K562 (cell line): ENCODE results near the gene LRRC74B. TPM values are rescaled to one million over a fixed set of nuclear protein-coding genes. Genes with fewer than 3 reads are reported as not detected.

ENCODE experiments used
- ATAC-seq: fragments of 200-7000 bp; cut with Tn5 transposase; 3 replicates; pipeline ENCODE4 v1.9.1; 2020; ENCODE audit warnings: moderate library complexity
- BruUV-seq: library from RNA; stranded (reverse); fragments of 400-500 nt; replicated peaks from 2 replicates; lab custom pipeline; 2021; lab: Mats Ljungman, UMichigan
- CTCF ChIA-PET: fragments of 300-600 bp; formaldehyde crosslinking; extraction: SDS; loops from one replicate; lab custom pipeline; 2021; ENCODE audit warnings: low intra/inter-chr PET ratio; lab: Yijun Ruan, JAX
- POLR2A ChIA-PET: fragments of 300-600, 350-650 bp; sonication (Branson Sonifier 250); formaldehyde crosslinking; extraction: SDS; loops from one replicate; lab custom pipeline; 2021; ENCODE audit warnings: antibody characterized with exemption, inconsistent platforms; lab: Yijun Ruan, JAX
- DNase-seq, 4 experiments: peaks; one replicate each; pipeline versions ENCODE4 v3.0.0 to v3.0.0-alpha.2; 2011 to 2018; ENCODE audit warnings: low spot score in 3 of 4, mixed read lengths in 3 of 4; ENCODE audit errors: extremely low read depth in 1 of 4
- FAIRE-seq: peaks from 2 replicates; lab custom pipeline; 2011; peaks lifted over from hg19 to GRCh38; lab: Jason Lieb, UNC
- H2AFZ ChIP-seq: 2 replicates; pipeline ENCODE4 v1.6.0; 2011; ENCODE audit warnings: low read depth, low read length, control low read depth, inconsistent platforms
- H3K27ac ChIP-seq: fragments of 200-600 bp; 3 replicates; pipeline ENCODE4 v1.8.0; 2011; ENCODE audit warnings: low read depth, mild to moderate bottlenecking, control low read depth, inconsistent platforms, low read length, moderate library complexity, mixed read lengths; ENCODE audit errors: extremely low read depth
- H3K27me3 ChIP-seq, 2 experiments: fragments of 300-600 bp in 1 of 2; 2 replicates in 1 of 2; 3 replicates in 1 of 2; pipeline versions ENCODE4 v1.6.0 to v1.8.0; 2011; ENCODE audit warnings: inconsistent platforms in 2 of 2, low read length in 2 of 2, mild to moderate bottlenecking in 1 of 2, mixed read lengths in 1 of 2, moderate library complexity in 1 of 2; ENCODE audit not compliant: control insufficient read depth in 2 of 2, insufficient read depth in 2 of 2
- H3K36me3 ChIP-seq: fragments of 300-600 bp; 3 replicates; pipeline ENCODE4 v1.8.0; 2011; ENCODE audit warnings: mild to moderate bottlenecking, low read length, inconsistent platforms; ENCODE audit not compliant: control insufficient read depth, insufficient read depth
- H3K4me1 ChIP-seq, 2 experiments: fragments of 200-600 bp in 1 of 2; replicated peaks in 1 of 2; 2 replicates in 1 of 2; 3 replicates in 1 of 2; pipeline versions ENCODE4 v1.5.1 to v1.8.0; 2011; ENCODE audit warnings: inconsistent platforms in 2 of 2, low read length in 2 of 2, mild to moderate bottlenecking in 1 of 2, mixed read lengths in 1 of 2, moderate library complexity in 1 of 2; ENCODE audit not compliant: control insufficient read depth in 2 of 2, insufficient read depth in 2 of 2
- H3K4me2 ChIP-seq: 2 replicates; pipeline ENCODE4 v1.6.1; 2011; ENCODE audit warnings: low read length, control low read depth, inconsistent platforms, mixed read lengths; ENCODE audit not compliant: insufficient read depth
- H3K4me3 ChIP-seq: fragments of 200-600 bp; sonication (generic), shearing (Covaris generic); 2 replicates; pipeline ENCODE4 v1.5.1; 2016; ENCODE audit warnings: control low read depth, inconsistent platforms
- H3K79me2 ChIP-seq: fragments of 200-600 bp; 3 replicates; pipeline ENCODE4 v1.8.0; 2011; ENCODE audit warnings: low read length, inconsistent platforms; ENCODE audit not compliant: control insufficient read depth, insufficient read depth
- H3K9ac ChIP-seq, 2 experiments: 2 replicates each; pipeline versions ENCODE4 v1.6.0 to v1.6.1; 2011; ENCODE audit warnings: low read depth in 2 of 2, low read length in 2 of 2, control low read depth in 1 of 2, inconsistent platforms in 1 of 2, mild to moderate bottlenecking in 1 of 2, mixed read lengths in 1 of 2; ENCODE audit not compliant: insufficient read depth in 1 of 2
- H3K9me1 ChIP-seq: one replicate; pipeline ENCODE4 v1.6.0; 2011; ENCODE audit warnings: inconsistent platforms, mild to moderate bottlenecking, low read length, moderate library complexity; ENCODE audit not compliant: control insufficient read depth, insufficient read depth
- H3K9me3 ChIP-seq: replicated peaks from 2 replicates; pipeline ENCODE4 v1.5.1; 2011; ENCODE audit warnings: low read depth, low read length, inconsistent platforms; ENCODE audit not compliant: control insufficient read depth, insufficient read depth
- H4K20me1 ChIP-seq: replicated peaks from 2 replicates; pipeline ENCODE4 v1.6.1; 2011; ENCODE audit warnings: low read length, inconsistent platforms, mixed read lengths; ENCODE audit not compliant: control insufficient read depth, insufficient read depth
- ATF1 ChIP-seq, 2 experiments: fragments of 450-650 bp in 1 of 2; IDR thresholded peaks; 2 replicates each; pipeline ENCODE4 v1.6.1; 2016; ENCODE audit warnings: missing compliant biosample characterization in 1 of 2, missing genetic modification characterization in 1 of 2
- CBFB ChIP-seq: sonication (generic); formaldehyde crosslinking; IDR thresholded peaks from 2 replicates; pipeline ENCODE4 v1.4.0; 2020; ENCODE audit warnings: mild to moderate bottlenecking, missing genetic modification reagents
- CHD1 ChIP-seq: fragments of 200-600 bp; sonication (generic); IDR thresholded peaks from one replicate; pipeline ENCODE4 v1.6.1; 2012; ENCODE audit warnings: mild to moderate bottlenecking, moderate library complexity, low read length, inconsistent platforms
- ESRRA ChIP-seq: fragments of 450-650 bp; IDR thresholded peaks from 2 replicates; pipeline ENCODE4 v1.6.1; 2014; ENCODE audit warnings: low read depth, mild to moderate bottlenecking, moderate library complexity, borderline replicate concordance
- ETS1 ChIP-seq: conservative IDR thresholded peaks from 2 replicates; pipeline ENCODE4 v1.6.1; 2011; ENCODE audit warnings: low read depth, mild to moderate bottlenecking, low read length; ENCODE audit not compliant: control insufficient read depth
- HOMEZ ChIP-seq: fragments of 250-450 bp; sonication (Bioruptor Pico); IDR thresholded peaks from 2 replicates; pipeline ENCODE4 v1.4.0; 2020; ENCODE audit warnings: mild to moderate bottlenecking, moderate library complexity
- HSF4 ChIP-seq: fragments of 250-450 bp; sonication (Bioruptor Pico); IDR thresholded peaks from 2 replicates; pipeline ENCODE4 v2.1.2; 2022; ENCODE audit warnings: mild to moderate bottlenecking, moderate library complexity, borderline replicate concordance
- PYGO2 ChIP-seq: fragments of 450-650 bp; IDR thresholded peaks from 2 replicates; pipeline ENCODE4 v1.6.1; 2016; ENCODE audit warnings: mild to moderate bottlenecking, missing genetic modification characterization, moderate library complexity, missing compliant biosample characterization
- SETDB1 ChIP-seq: IDR thresholded peaks from one replicate; pipeline ENCODE4 v1.6.1; 2012; ENCODE audit warnings: low read length, control low read depth, inconsistent platforms
- SMAD1 ChIP-seq: fragments of 150-350 bp; IDR thresholded peaks from 2 replicates; pipeline ENCODE4 v1.6.1; 2014; ENCODE audit warnings: low read length, low read depth; ENCODE audit not compliant: partially characterized antibody
- TAF7 ChIP-seq: fragments of 450-650 bp; IDR thresholded peaks from 2 replicates; pipeline ENCODE4 v1.6.1; 2016; ENCODE audit warnings: missing genetic modification characterization, missing compliant biosample characterization
- ZC3H8 ChIP-seq: fragments of 450-650 bp; IDR thresholded peaks from 2 replicates; pipeline ENCODE4 v1.6.1; 2017
- ZNF121 ChIP-seq: sonication (generic); formaldehyde crosslinking; conservative IDR thresholded peaks from 2 replicates; pipeline ENCODE4 v1.8.0; 2022; ENCODE audit warnings: missing genetic modification reagents
- WGBS: fragments of 100-300 bp; shearing (Covaris generic); methylation state at CpG from one replicate; pipeline ENCODE4 v1.1.6; 2016; ENCODE audit warnings: low coverage, mixed read lengths; ENCODE audit not compliant: insufficient coverage; ENCODE audit errors: missing lambda C conversion rate; 5-methylcytosine and 5-hydroxymethylcytosine counted together
- in situ Hi-C: fragments of 300-500 bp; cut with MboI; formaldehyde crosslinking; loops from 4 replicates; pipeline ENCODE4 v1.15.0; 2018; ENCODE audit warnings: inconsistent platforms, mixed read lengths
- intact Hi-C: fragments of 100-400 bp; cut with micrococcal nuclease; formaldehyde crosslinking; loops from 2 replicates; pipeline ENCODE4 v1.14.2; 2022
- polyA plus RNA-seq, 8 experiments: library from polyadenylated mRNA; depleted of rRNA in 4 of 8; stranded (reverse) in 5 of 8; unstranded in 3 of 8; fragments of >200 nt; fragmentation: Nextera tagmentation in 2 of 8; fragmentation: Illumina TruSeq in 1 of 8; extraction: Ambion mirVana in 2 of 8; extraction: Trizol in 1 of 8; gene quantifications; 2 replicates each; pipeline versions ENCODE4 v1.2.1 to v1.2.3, GENCODE V29; 2011 to 2014; ENCODE audit warnings: inconsistent platforms in 1 of 8, missing spikeins in 1 of 8
- total RNA-seq, 7 experiments: library from RNA; depleted of rRNA in 6 of 7; stranded (reverse); fragments of >200 nt in 6 of 7; fragmentation: Illumina TruSeq in 2 of 7; extraction: Trizol in 2 of 7; gene quantifications; 2 replicates each; pipeline versions ENCODE4 v1.2.1 to v1.2.3, GENCODE V29; 2011 to 2021; ENCODE audit warnings: low replicate concordance in 1 of 7
- TF ChIP-seq, protein P1 (sequence below): sonication (generic); formaldehyde crosslinking; IDR thresholded peaks from 2 replicates; pipeline ENCODE4 v1.8.0; 2023; ENCODE audit warnings: mild to moderate bottlenecking, missing genetic modification reagents

LRRC74B gene
- total and polyA plus RNA-seq, 9 of the 15 experiments (the other 6 are each of a cell fraction or from before 2014, with no cell fraction given), result not detected

- no peak for FAIRE-seq
Measured at GRCh38 chr22:21047035-21047661, 1.4 kb downstream of the LRRC74B start.

More at GRCh38 chr22:21047035-21047661, 1.4 kb downstream of the LRRC74B start:
- H3K27me3 ChIP-seq, result peaks cover 27 to 72% of the 10 kb centered on the region in 2 experiments; a peak in 4 of 5 replicates
- no peak overlapping the region for H3K4me3 ChIP-seq
- H3K9me1 ChIP-seq, result no peaks in the 10 kb centered on the region
- ChIA-PET CTCF (no interaction called here), POLR2A (interaction anchor here (0.6 to 12.9 kb wide), 13 partner anchors 8 to 304 kb away, joined by 3 to 120 read pairs (median 5); partner anchors contain the start of genes SLC7A4 and THAP7)
- in situ Hi-C loops (no loop called here), intact Hi-C loops (loop anchor here (5.0 kb wide), 2 partner anchors 35 to 85 kb away; no protein-coding TSS in a partner anchor)
- H2AFZ ChIP-seq, result no peak overlapping the region
- H3K79me2 ChIP-seq, result no peaks in the 10 kb centered on the region
- ATAC-seq, result no peak
- no peaks in the 10 kb centered on the region for H3K36me3 ChIP-seq
- peaks cover 22 to 33% of the 10 kb centered on the region in 2 experiments for H3K4me1 ChIP-seq
- no TSS peak for BruUV-seq
- DNase-seq, result no peak
- no peak overlapping the region for H3K4me2 ChIP-seq
- WGBS, result 15% methylated on average over 14 of the region's 14 CpGs
- peak; percentile 15; the same call in 1 of the 2 replicates for TF ChIP-seq ETS1
- TF ChIP-seq ESRRA, result no peak
- peak; percentile 41 for TF ChIP-seq CHD1
- 0 out of 2 replicates have a peak, but pooled peaks have one; percentile 26 for TF ChIP-seq ATF1 (CRISPR knock-in tag; IDR thresholded peaks at IDR 0.05)
- no peak for TF ChIP-seq ATF1 (tag; IDR thresholded peaks at IDR 0.05)
- TF ChIP-seq ZC3H8, result no peak
- peak; percentile 69 for TF ChIP-seq SETDB1
- no peak for TF ChIP-seq HSF4 (CRISPR knock-in tag)
- no peak for TF ChIP-seq CBFB
- TF ChIP-seq, protein P1, sequence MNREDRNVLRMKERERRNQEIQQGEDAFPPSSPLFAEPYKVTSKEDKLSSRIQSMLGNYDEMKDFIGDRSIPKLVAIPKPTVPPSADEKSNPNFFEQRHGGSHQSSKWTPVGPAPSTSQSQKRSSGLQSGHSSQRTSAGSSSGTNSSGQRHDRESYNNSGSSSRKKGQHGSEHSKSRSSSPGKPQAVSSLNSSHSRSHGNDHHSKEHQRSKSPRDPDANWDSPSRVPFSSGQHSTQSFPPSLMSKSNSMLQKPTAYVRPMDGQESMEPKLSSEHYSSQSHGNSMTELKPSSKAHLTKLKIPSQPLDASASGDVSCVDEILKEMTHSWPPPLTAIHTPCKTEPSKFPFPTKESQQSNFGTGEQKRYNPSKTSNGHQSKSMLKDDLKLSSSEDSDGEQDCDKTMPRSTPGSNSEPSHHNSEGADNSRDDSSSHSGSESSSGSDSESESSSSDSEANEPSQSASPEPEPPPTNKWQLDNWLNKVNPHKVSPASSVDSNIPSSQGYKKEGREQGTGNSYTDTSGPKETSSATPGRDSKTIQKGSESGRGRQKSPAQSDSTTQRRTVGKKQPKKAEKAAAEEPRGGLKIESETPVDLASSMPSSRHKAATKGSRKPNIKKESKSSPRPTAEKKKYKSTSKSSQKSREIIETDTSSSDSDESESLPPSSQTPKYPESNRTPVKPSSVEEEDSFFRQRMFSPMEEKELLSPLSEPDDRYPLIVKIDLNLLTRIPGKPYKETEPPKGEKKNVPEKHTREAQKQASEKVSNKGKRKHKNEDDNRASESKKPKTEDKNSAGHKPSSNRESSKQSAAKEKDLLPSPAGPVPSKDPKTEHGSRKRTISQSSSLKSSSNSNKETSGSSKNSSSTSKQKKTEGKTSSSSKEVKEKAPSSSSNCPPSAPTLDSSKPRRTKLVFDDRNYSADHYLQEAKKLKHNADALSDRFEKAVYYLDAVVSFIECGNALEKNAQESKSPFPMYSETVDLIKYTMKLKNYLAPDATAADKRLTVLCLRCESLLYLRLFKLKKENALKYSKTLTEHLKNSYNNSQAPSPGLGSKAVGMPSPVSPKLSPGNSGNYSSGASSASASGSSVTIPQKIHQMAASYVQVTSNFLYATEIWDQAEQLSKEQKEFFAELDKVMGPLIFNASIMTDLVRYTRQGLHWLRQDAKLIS, result no peak
- 0 out of 2 replicates have a peak, but pooled peaks have one; percentile 7 for TF ChIP-seq TAF7 (tag)
- TF ChIP-seq PYGO2 (tag), result no peak
- peak; percentile 34 for TF ChIP-seq SMAD1
- 0 out of 2 replicates have a peak, but pooled peaks have one; percentile 23 for TF ChIP-seq ZNF121 (CRISPR knock-in tag)
- no peak for TF ChIP-seq HOMEZ (CRISPR knock-in tag)
- H4K20me1 ChIP-seq, result peaks cover 20% of the 10 kb centered on the region
- H3K9me3 ChIP-seq, result no peaks in the 10 kb centered on the region
- H3K27ac ChIP-seq, result no peak overlapping the region
- H3K9ac ChIP-seq, result peak overlapping the region in 1 of 2 experiments; percentile 10; a peak in 1 of 4 replicates
